Panc1 (cell line): Measurements from ENCODE around the gene CHAF1A. TPM values are rescaled to one million over a fixed set of nuclear protein-coding genes. Genes with fewer than 3 reads are reported as not detected.

Experiments used
- ATAC-seq: fragments of 200-7000 bp; cut with Tn5 transposase; 2 replicates; pipeline ENCODE4 v1.9.1; 2020; ENCODE audit warnings: mild to moderate bottlenecking, moderate library complexity
- BruUV-seq: library from RNA; stranded (reverse); fragments of 400-500 nt; replicated peaks from 2 replicates; lab custom pipeline; 2021; lab: Mats Ljungman, UMichigan
- CTCF ChIA-PET: fragments of 300-600 bp; sonication (Branson Sonifier 250); formaldehyde crosslinking; loops from one replicate; lab custom pipeline; 2022; ENCODE audit warnings: antibody characterized with exemption; lab: Charles Lee
- POLR2A ChIA-PET: fragments of 300-600 bp; sonication (Branson Sonifier 250); formaldehyde crosslinking; loops from one replicate; lab custom pipeline; 2022; ENCODE audit warnings: antibody characterized with exemption; lab: Charles Lee
- DNase-seq: peaks from one replicate; pipeline ENCODE4 v3.0.0-alpha.2; 2010; ENCODE audit warnings: low read depth, low spot score
- H3K27ac ChIP-seq: 2 replicates; pipeline ENCODE4 v1.5.1; 2011; ENCODE audit warnings: mild to moderate bottlenecking, low read length, inconsistent platforms
- H3K27me3 ChIP-seq: fragments of 200-500 bp; sonication (Bioruptor generic); 2 replicates; pipeline ENCODE4 v1.6.0; 2014; ENCODE audit warnings: low read length, inconsistent platforms; ENCODE audit not compliant: control insufficient read depth, insufficient read depth
- H3K36me3 ChIP-seq: fragments of 200-500 bp; sonication (Bioruptor generic); 2 replicates; pipeline ENCODE4 v1.5.1; 2014; ENCODE audit warnings: inconsistent platforms, mild to moderate bottlenecking, low read length, moderate library complexity; ENCODE audit not compliant: control insufficient read depth, insufficient read depth
- H3K4me1 ChIP-seq: 2 replicates; pipeline ENCODE4 v1.5.1; 2011; ENCODE audit warnings: inconsistent platforms, mild to moderate bottlenecking, low read length, moderate library complexity; ENCODE audit not compliant: control insufficient read depth, insufficient read depth
- H3K4me3 ChIP-seq, 2 experiments: 2 replicates each; pipeline ENCODE4 v1.5.1; 2011 to 2012; ENCODE audit warnings: low read depth in 2 of 2, low read length in 2 of 2, mild to moderate bottlenecking in 2 of 2, inconsistent platforms in 1 of 2, moderate library complexity in 1 of 2
- H3K9me3 ChIP-seq: fragments of 200-500 bp; sonication (Bioruptor generic); 2 replicates; pipeline ENCODE4 v1.5.1; 2014; ENCODE audit warnings: low read depth, mild to moderate bottlenecking, inconsistent platforms, low read length, moderate library complexity; ENCODE audit not compliant: control insufficient read depth, insufficient read depth
- CTCF ChIP-seq: fragments of 450-650 bp; IDR thresholded peaks from 2 replicates; pipeline ENCODE4 v1.5.1; 2017; ENCODE audit warnings: mild to moderate bottlenecking
- POLR2AphosphoS5 ChIP-seq: IDR thresholded peaks from 2 replicates; pipeline ENCODE4 v1.6.1; 2012; ENCODE audit warnings: mild to moderate bottlenecking, low read depth, low read length, moderate library complexity
- SIN3A ChIP-seq: IDR thresholded peaks from 2 replicates; pipeline ENCODE4 v1.6.1; 2012; ENCODE audit warnings: low read depth, mild to moderate bottlenecking, low read length, moderate library complexity, borderline replicate concordance; ENCODE audit not compliant: insufficient read depth
- TCF7L2 ChIP-seq: IDR thresholded peaks from 2 replicates; pipeline ENCODE4 v1.6.1; 2011; ENCODE audit warnings: mild to moderate bottlenecking, low read depth, low read length, inconsistent platforms
- in situ Hi-C: cut with HindIII; loops from 2 replicates; pipeline ENCODE4 v1.10.0; 2016; ENCODE audit warnings: low sequenced_read_pairs, low pct_unique_long_range_greater_than_20kb
- intact Hi-C: fragments of 100-400 bp; cut with micrococcal nuclease; formaldehyde crosslinking; loops from one replicate; pipeline ENCODE4 v1.10.0; 2022; ENCODE audit not compliant: unreplicated experiment
- total RNA-seq: library from RNA; stranded (reverse); gene quantifications from one replicate; pipeline ENCODE4 v1.2.1, GENCODE V29; 2021; ENCODE audit not compliant: unreplicated experiment
- TF ChIP-seq, protein P1 (sequence below), 2 experiments: IDR thresholded peaks; 2 replicates each; pipeline ENCODE4 v1.6.1; 2011 to 2012; ENCODE audit warnings: low read depth in 2 of 2, control low read depth in 1 of 2, low read length in 1 of 2, mild to moderate bottlenecking in 1 of 2, moderate library complexity in 1 of 2; ENCODE audit not compliant: insufficient read depth in 1 of 2

CHAF1A gene
- total RNA-seq, 1 experiment from 2014 or later = 45.4 TPM

- Histone ChIP-seq H3K4me1 (peaks cover 10% of the 10 kb centered on the region), H3K9me3 (no peaks in the 10 kb centered on the region), H3K4me3 (peak overlapping the region; percentile 80 to 92), H3K27ac (peak overlapping the region; percentile 89), H3K36me3 (peaks cover 2% of the 10 kb centered on the region; the same call in 1 of the 2 replicates), H3K27me3 (no peaks in the 10 kb centered on the region)
- intact Hi-C loops = loop anchor here (5.0 kb wide), 1 partner anchor 32 kb away; no protein-coding TSS in a partner anchor
- in situ Hi-C loops = no loop called here
- ChIA-PET POLR2A (no interaction called here), CTCF (interaction anchor here (0.6 kb wide), 1 partner anchor 8 kb away, joined by 3 read pairs; no protein-coding TSS in a partner anchor)
- ATAC-seq = peak; percentile 20
- no peak for DNase-seq
- BruUV-seq = no TSS peak
- TF ChIP-seq POLR2AphosphoS5 = no peak
- no peak for TF ChIP-seq TCF7L2
- no peak for TF ChIP-seq SIN3A
- TF ChIP-seq CTCF = no peak
- TF ChIP-seq, protein P1, sequence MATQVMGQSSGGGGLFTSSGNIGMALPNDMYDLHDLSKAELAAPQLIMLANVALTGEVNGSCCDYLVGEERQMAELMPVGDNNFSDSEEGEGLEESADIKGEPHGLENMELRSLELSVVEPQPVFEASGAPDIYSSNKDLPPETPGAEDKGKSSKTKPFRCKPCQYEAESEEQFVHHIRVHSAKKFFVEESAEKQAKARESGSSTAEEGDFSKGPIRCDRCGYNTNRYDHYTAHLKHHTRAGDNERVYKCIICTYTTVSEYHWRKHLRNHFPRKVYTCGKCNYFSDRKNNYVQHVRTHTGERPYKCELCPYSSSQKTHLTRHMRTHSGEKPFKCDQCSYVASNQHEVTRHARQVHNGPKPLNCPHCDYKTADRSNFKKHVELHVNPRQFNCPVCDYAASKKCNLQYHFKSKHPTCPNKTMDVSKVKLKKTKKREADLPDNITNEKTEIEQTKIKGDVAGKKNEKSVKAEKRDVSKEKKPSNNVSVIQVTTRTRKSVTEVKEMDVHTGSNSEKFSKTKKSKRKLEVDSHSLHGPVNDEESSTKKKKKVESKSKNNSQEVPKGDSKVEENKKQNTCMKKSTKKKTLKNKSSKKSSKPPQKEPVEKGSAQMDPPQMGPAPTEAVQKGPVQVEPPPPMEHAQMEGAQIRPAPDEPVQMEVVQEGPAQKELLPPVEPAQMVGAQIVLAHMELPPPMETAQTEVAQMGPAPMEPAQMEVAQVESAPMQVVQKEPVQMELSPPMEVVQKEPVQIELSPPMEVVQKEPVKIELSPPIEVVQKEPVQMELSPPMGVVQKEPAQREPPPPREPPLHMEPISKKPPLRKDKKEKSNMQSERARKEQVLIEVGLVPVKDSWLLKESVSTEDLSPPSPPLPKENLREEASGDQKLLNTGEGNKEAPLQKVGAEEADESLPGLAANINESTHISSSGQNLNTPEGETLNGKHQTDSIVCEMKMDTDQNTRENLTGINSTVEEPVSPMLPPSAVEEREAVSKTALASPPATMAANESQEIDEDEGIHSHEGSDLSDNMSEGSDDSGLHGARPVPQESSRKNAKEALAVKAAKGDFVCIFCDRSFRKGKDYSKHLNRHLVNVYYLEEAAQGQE (IDR thresholded peaks at IDR 0.05; ENCODE audit: insufficient read depth in 1 of 2, low read depth in 2 of 2, low read length in 1 of 2) = no peak
Measured at GRCh38 chr19:4399812-4400134, 2.7 kb upstream of the CHAF1A start.

DNA sequence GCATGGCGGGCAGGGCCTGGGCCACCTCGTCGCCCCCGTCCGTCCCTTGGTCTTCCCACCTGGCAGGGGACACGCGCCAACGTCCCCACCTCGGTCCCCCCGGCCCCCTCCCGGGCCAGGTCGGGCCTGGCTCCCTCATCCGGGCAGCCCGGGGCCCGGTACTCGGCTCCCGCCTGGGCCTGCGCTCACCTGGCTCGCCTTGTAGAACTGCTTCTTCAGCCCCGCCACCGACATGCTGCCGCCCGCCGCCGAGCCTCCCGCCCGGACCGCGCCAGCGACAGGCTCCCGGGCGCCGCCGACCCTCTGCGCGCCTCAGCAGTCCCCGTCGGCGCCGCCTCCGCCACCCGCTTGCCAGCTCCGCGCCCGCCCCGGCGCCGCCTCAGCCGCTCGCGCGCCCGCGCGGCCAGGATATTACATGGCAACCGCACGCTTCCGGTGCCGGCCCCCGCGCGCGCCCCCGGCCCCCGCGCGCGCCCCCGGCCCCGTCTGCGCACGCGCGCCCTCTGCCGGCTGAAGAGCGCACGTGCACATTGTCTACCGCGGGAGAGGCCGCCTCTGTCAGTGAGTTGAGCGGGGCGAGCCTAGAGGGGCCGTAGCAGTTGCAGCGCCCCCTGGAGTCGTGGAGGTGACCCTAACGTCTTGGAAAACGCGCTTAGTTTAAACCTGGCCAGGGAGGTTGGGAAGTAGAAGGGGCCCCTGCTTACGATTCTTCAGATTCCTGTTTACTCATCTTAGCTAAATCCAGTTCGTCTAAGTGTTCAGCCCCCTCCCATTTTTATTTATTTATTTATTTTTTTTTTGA lies 2.1 kb upstream of the CHAF1A start, which contains the start of gene SH3GL1:
Gene SH3GL1, minus strand, starts transcription at position 413 of the 802 bp plus-strand sequence. Its CDS starts 179 bp downstream, at position 234.
- Histone ChIP-seq H3K9me3 (no peaks in the 10 kb centered on the region), H3K36me3 (peaks cover 2% of the 10 kb centered on the region; the same call in 1 of the 2 replicates), H3K27me3 (no peaks in the 10 kb centered on the region), H3K4me1 (peaks cover 10% of the 10 kb centered on the region), H3K4me3 (peak within 1 kb of the TSS; percentile 80 to 92), H3K27ac (peak within 1 kb of the TSS; percentile 89)
- DNase-seq (peak; percentile 45), ATAC-seq (peak; percentile 85)
- ChIA-PET CTCF (interaction anchor here (0.6 to 0.7 kb wide), 5 partner anchors 8 to 156 kb away, joined by 3 to 6 read pairs (median 3); no protein-coding TSS in a partner anchor), POLR2A (interaction anchor here (0.5 kb wide), 1 partner anchor 34 kb away, joined by 3 read pairs; no protein-coding TSS in a partner anchor)
- in situ Hi-C loops (no loop called here), intact Hi-C loops (loop anchor here (5.0 kb wide), 1 partner anchor 33 kb away; no protein-coding TSS in a partner anchor)
- BruUV-seq = no TSS peak
- TF ChIP-seq CTCF = peak; percentile 99
- TF ChIP-seq TCF7L2 = no peak
- TF ChIP-seq POLR2AphosphoS5 = peak; percentile 23; the same call in 1 of the 2 replicates
